Left ventricle myocardium superior (tissue), 1 donor: ENCODE results near the gene SLITRK1. TPM values are rescaled to one million over a fixed set of nuclear protein-coding genes. Genes with fewer than 3 reads are reported as not detected.
A peak's percentile ranks its signal among the peaks of the same experiment; 100 is the strongest.

Experiments
- ATAC-seq: fragments of 200-7000 bp; cut with Tn5 transposase; one replicate; pipeline ENCODE4 v1.9.1; 2020; ENCODE audit warnings: mild to moderate bottlenecking, moderate library complexity
- DNase-seq: peaks from one replicate; pipeline ENCODE4 v3.0.0-alpha.2; 2020
- intact Hi-C: fragments of 100-400 bp; cut with micrococcal nuclease; formaldehyde crosslinking; loops from one replicate; pipeline ENCODE4 v1.11.0; 2022
- long read RNA-seq: library from polyadenylated mRNA; unstranded; transcript quantifications from one replicate; pipeline ENCODE4 v2.0.0, GENCODE V29; 2021
- total RNA-seq: library from RNA; stranded (reverse); fragmentation: NEBNext Ultra II Directional; extraction: Animal tissue kit (Norgen Biotek cat#: 25700); gene quantifications from one replicate; pipeline ENCODE4 v1.2.1, GENCODE V29; 2021
- donor health status: DM: no; HTN: yes; CAD: no; lungs with severe emphysema.

The SLITRK1 gene, protein sequence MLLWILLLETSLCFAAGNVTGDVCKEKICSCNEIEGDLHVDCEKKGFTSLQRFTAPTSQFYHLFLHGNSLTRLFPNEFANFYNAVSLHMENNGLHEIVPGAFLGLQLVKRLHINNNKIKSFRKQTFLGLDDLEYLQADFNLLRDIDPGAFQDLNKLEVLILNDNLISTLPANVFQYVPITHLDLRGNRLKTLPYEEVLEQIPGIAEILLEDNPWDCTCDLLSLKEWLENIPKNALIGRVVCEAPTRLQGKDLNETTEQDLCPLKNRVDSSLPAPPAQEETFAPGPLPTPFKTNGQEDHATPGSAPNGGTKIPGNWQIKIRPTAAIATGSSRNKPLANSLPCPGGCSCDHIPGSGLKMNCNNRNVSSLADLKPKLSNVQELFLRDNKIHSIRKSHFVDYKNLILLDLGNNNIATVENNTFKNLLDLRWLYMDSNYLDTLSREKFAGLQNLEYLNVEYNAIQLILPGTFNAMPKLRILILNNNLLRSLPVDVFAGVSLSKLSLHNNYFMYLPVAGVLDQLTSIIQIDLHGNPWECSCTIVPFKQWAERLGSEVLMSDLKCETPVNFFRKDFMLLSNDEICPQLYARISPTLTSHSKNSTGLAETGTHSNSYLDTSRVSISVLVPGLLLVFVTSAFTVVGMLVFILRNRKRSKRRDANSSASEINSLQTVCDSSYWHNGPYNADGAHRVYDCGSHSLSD
- total RNA-seq = not detected
- long read RNA-seq = 0 reads

- ATAC-seq (no peak), DNase-seq (peak; percentile 41)
- intact Hi-C loops = no loop called here
These were observed at the start of gene SLITRK1 for GRCh38 chr13:83881917-83882605. TSS of gene SLITRK1 (minus strand) at chr13:83882474. CDS start at chr13:83881507, 967 bp downstream.

DNA sequence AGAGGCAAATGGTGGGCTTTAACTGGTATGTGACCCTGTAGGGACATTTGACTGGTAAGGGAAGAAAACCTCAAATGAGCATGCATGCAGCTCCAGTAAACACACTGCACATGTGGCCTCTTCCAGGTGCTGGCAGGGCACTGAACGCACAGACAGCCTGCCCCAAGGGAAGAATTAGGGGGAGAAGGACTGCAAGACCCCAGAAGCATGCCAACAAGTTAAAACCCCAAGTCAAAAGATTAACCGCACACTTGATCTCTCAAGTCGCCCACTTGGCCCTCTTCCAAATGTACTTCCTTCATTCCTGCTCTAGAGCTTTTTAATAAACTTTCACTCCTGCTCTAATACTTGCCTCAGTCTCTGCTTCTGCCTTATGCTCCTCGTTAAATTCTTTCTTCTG, 46.9 kb upstream of the SLITRK1 start:
- ATAC-seq (no peak), DNase-seq (no peak)
- intact Hi-C loops = no loop called here

DNA sequence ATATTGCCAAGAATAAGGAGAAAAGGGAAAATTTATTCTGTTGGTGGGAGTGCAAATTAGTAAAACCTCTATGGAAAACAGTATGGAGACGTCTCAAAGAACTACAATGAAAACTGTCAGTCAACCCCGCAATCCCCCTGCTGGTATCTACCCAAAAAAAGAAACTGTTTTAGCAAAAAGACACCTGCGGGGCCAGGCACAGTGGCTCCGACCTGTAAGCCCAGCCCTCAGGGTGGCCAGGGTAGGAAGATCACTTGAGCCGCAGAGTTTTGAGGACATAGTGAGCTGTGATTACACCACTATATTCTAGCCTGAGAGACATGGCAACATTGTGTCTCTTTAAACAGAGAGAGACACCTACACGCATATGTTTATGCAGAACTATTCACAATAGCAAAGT, 37.5 kb upstream of the SLITRK1 start:
- DNase-seq = no peak
- intact Hi-C loops = no loop called here
- ATAC-seq = no peak

GRCh38 chr13:83914368-83914767, 32.1 kb upstream of the SLITRK1 start:
- ATAC-seq (no peak), DNase-seq (no peak)
- intact Hi-C loops = no loop called here

DNA sequence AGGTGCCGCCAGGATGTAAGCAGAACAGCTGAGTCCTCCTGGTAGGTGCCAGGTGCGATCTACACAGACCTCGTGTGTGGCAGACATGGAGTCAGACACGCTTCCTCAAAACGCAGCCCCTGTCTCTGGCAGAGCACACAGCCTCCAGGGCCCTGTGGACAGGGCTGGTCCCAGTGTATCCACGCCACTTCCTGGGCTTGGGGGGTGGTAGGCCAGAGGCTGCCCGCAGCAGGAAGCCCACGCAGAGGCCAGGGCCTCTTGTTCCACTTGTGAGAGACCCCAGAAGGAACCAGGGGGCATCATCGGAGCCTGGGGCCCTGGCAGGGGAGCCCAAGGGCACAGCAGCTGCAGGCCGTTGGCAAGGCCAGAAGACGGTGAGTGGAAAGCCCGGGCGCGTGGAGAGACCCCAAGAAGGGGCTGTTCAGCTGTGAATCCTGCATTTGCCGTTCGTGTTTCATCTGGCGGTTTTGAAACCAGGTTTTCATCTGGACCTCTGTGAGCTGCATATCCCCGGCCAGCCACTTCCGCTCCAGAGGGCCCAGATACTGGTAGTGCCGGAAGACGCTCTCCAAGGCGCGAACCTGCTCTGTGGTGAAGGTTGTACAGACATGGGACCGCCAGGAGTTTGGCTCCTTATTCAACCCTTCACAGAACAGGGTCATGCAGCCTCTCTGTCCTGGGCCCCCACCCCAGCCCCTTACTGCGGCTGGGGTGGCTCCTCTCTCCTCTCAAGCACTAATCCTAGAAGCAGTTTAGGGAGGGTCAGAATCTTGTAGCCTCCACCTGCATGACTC, 25.1 kb upstream of the SLITRK1 start:
- ATAC-seq (no peak), DNase-seq (no peak)
- intact Hi-C loops = no loop called here

DNA sequence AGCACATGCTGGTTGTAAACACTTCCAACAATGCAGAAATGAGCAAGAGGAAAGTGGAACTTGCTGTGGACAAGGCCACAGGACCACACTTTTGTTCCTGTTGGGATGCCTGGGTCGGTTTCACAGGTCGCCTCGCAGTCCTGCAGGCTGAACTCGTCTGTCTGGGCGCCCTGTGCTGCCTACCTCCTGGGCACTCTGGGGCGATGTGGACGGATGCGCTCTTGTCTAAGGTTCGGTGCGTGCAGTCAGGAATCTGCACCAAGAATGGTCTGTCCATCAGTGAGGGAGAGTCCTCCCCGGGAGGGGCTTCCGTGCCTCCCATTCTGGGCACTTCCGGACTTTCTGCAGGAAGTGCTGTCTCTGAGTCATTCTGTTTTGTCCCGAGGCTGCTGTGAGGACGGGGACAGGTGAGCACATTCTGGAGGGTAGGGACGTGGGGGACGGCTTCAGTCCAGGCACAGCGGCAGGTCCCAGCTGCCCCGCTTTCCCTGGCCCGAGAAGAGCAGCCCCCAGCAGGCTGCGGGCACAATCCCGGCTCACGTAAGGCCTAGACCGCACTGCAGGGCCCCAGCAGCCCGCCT, 24.1 kb upstream of the SLITRK1 start:
- ATAC-seq (no peak), DNase-seq (no peak)
- intact Hi-C loops = no loop called here

- intact Hi-C loops = no loop called here
- no peak for ATAC-seq
- DNase-seq = no peak
These were observed 23.4 kb upstream of the SLITRK1 start for GRCh38 chr13:83905641-83906040.

DNA sequence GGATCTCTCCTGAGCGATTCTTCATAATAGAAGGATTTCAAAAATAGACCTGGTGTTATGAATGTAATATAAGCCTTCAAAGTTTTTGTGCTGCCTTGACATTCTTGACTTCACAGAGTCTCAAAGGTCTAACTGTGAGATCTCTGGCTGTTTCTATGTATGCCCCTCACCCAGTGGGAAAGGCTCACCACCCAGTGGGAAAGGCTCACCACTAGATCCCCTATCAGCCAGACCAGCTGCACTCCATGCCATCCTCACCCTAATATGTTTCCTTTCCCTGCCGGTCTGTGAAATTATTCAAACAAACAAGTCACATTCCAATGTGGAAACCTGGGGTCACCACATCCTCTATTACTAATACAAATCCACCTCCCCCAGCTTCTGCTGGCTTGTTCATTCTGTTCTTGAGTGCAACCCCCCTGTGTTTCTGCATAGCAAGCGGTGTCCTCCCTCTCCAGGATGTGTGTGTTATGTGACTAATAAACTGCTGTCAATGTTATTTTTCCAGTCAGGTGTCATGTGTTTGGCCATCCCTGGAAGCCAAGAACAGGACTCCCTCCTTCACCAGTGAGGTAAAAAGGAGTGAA, 13.8 kb upstream of the SLITRK1 start:
- no peak for DNase-seq
- intact Hi-C loops = no loop called here
- ATAC-seq = no peak

GRCh38 chr13:83890358-83890757, 8.1 kb upstream of the SLITRK1 start:
- DNase-seq (no peak), ATAC-seq (no peak)
- intact Hi-C loops = no loop called here

DNA sequence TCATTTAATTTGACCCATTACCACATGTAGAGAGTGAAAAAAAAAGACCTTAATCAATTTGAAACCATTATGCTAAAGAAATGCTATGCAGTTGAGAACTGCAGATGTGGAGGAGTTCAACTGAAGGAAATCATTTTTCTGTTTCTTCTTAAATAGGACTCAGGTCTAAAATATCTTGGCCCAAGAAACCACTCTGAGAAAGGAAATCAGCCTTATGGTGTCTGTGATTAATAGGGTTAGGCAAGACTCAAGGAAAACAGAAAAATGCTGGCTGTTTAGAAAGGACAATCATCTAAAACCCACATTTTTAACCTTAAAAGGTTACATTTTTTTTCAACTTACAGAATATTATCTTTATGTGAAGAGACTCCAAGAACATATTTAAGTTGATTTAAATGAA, 1.9 kb upstream of the SLITRK1 start:
- DNase-seq (no peak), ATAC-seq (no peak)
- intact Hi-C loops = no loop called here

- intact Hi-C loops = no loop called here
- ATAC-seq = no peak
These were observed 818 bp upstream of the SLITRK1 start for GRCh38 chr13:83883061-83883523.

GRCh38 chr13:83882606-83882959, 309 bp upstream of the SLITRK1 start:
- no peak for DNase-seq
- ATAC-seq = no peak
- intact Hi-C loops = no loop called here

More at GRCh38 chr13:83883061-83883523, 818 bp upstream of the SLITRK1 start:
- DNase-seq = no peak

DNA sequence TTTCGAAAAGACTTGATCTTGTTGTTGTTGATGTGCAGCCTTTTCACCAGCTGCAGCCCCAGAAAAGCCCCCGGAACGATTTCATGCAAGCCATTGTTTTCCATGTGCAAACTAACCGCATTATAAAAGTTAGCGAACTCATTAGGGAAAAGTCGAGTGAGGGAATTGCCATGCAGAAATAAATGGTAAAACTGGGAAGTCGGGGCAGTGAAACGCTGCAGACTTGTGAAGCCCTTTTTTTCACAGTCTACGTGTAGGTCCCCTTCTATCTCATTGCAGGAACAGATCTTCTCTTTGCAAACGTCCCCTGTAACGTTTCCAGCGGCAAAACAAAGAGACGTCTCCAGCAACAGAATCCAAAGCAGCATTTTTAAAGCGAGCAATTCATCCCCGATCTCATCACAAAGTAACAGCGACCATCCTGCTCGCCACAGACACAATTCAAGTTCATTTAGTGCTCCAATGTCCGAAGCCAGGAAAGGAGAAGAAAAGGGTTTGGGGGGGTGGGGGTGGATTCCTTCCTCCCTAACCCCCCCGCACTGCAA, 1.1 kb downstream of the SLITRK1 start:
- no peak for ATAC-seq
- intact Hi-C loops = no loop called here
- no peak for DNase-seq

DNA sequence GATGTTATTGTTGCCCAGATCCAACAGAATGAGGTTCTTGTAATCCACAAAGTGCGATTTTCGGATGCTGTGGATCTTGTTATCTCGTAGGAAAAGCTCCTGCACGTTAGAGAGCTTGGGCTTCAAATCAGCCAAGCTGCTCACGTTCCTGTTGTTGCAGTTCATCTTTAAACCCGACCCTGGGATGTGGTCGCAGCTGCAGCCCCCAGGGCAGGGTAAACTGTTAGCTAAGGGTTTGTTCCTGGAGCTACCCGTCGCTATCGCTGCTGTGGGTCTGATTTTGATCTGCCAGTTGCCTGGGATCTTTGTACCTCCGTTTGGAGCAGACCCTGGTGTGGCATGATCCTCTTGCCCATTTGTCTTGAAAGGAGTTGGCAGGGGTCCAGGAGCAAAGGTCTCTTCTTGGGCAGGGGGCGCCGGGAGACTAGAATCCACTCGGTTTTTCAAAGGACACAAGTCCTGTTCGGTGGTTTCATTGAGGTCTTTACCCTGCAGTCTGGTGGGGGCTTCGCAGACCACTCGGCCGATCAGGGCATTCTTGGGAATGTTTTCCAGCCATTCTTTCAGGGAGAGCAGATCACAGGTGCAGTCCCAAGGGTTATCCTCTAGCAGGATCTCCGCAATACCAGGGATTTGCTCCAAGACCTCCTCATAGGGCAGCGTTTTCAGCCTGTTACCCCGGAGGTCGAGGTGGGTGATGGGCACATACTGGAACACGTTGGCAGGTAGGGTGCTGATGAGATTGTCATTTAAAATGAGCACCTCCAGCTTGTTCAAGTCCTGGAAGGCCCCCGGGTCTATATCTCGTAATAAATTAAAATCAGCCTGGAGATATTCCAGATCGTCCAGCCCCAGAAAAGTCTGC, 1.8 kb downstream of the SLITRK1 start:
- intact Hi-C loops = no loop called here
- no peak for ATAC-seq
- DNase-seq = no peak

GRCh38 chr13:83879431-83880171, 2.7 kb downstream of the SLITRK1 start:
- ATAC-seq = no peak
- intact Hi-C loops = no loop called here
- DNase-seq = no peak

- DNase-seq (no peak), ATAC-seq (no peak)
- intact Hi-C loops = no loop called here
These were observed 3.4 kb downstream of the SLITRK1 start for GRCh38 chr13:83878691-83879430.
